Pulmonary artery endothelial cell (primary cell): Measurements from ENCODE around the gene TRIM2. TPM values are rescaled to one million over a fixed set of nuclear protein-coding genes. Genes with fewer than 3 reads are reported as not detected.
A peak's percentile ranks its signal among the peaks of the same experiment; 100 is the strongest.

Experiments used
- DNase-seq: peaks from one replicate; pipeline ENCODE4 v3.0.0-alpha.2; 2011; ENCODE audit warnings: low read depth, low spot score
- total RNA-seq: library from RNA; depleted of rRNA; stranded (reverse); fragments of >200 nt; gene quantifications from 2 replicates; pipeline ENCODE4 v1.2.3, GENCODE V29; 2014

TRIM2 gene
- total RNA-seq, 1 donor from 2014 or later = 12.7 TPM

GRCh38 chr4:153222707-153223426, 18.6 kb downstream of the TRIM2 start:
- DNase-seq = no peak

- no peak for DNase-seq
Observed at GRCh38 chr4:153223427-153223801, 19.2 kb downstream of the TRIM2 start.

- DNase-seq = peak; percentile 17
Observed at GRCh38 chr4:153223930-153224329, 19.7 kb downstream of the TRIM2 start.

GRCh38 chr4:153224474-153224873, 20.2 kb downstream of the TRIM2 start:
- DNase-seq = no peak

- DNase-seq = no peak
Observed at GRCh38 chr4:153227469-153228075, 23.3 kb downstream of the TRIM2 start.

- DNase-seq = no peak
Observed at GRCh38 chr4:153228512-153229140, 24.4 kb downstream of the TRIM2 start.

- no peak for DNase-seq
Observed at GRCh38 chr4:153229545-153229944, 25.3 kb downstream of the TRIM2 start.

- no peak for DNase-seq
Observed at GRCh38 chr4:153232768-153233167, 28.5 kb downstream of the TRIM2 start.

- DNase-seq = no peak
Observed at GRCh38 chr4:153233761-153234371, 29.6 kb downstream of the TRIM2 start.

- DNase-seq = no peak
Observed at GRCh38 chr4:153234885-153235284, 30.6 kb downstream of the TRIM2 start.

GRCh38 chr4:153238135-153238919, 34.1 kb downstream of the TRIM2 start:
- DNase-seq = no peak

- DNase-seq = no peak
Observed at GRCh38 chr4:153239409-153239808, 35.2 kb downstream of the TRIM2 start.

GRCh38 chr4:153241295-153241694, 37.1 kb downstream of the TRIM2 start:
- no peak for DNase-seq

- DNase-seq = no peak
Observed at GRCh38 chr4:153241970-153242838, 38.0 kb downstream of the TRIM2 start.

GRCh38 chr4:153242839-153243324, 38.6 kb downstream of the TRIM2 start:
- no peak for DNase-seq

GRCh38 chr4:153243468-153243867, 39.2 kb downstream of the TRIM2 start:
- DNase-seq = no peak

GRCh38 chr4:153244969-153245368, 40.7 kb downstream of the TRIM2 start:
- no peak for DNase-seq

- no peak for DNase-seq
Observed at GRCh38 chr4:153245775-153246174, 41.5 kb downstream of the TRIM2 start.

GRCh38 chr4:153246446-153247115, 42.3 kb downstream of the TRIM2 start:
- no peak for DNase-seq

GRCh38 chr4:153247116-153247490, 42.9 kb downstream of the TRIM2 start:
- DNase-seq = no peak
